ENCODE results near the gene GPR155. TPM values are rescaled to one million over a fixed set of nuclear protein-coding genes. Genes with fewer than 3 reads are reported as not detected.
"Not testable (repeated sequence)": the region's sequence is repeated elsewhere in the genome, so short reads cannot be mapped to it uniquely, and the experiment has no call there.

GPR155 gene
- total RNA-seq, 4 donors from 2014 or later = 20.6 to 31.2 (median 26.0) TPM

DNA sequence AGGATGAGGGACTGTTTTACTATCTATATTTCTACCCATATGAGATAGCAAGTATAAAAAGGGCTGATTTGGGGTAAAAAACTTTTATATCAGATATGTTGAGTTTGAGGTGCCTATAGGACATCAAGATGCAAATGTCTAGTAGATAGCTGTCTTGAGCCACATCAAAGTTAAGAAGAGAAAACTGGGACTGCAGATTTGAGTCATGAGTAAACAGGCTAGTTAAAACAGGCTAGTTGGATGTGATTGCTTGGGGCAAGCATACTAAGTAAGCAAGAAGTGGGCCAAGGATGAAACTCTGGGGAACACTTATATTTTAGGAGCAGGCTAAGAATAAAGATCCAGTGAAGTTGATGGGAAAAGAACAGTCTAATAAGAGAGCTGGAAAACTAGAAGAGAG, 94.1 kb downstream of the GPR155 start:
- H3K36me3 ChIP-seq = peaks cover 14% of the 10 kb centered on the region
- no peak for TF ChIP-seq EP300 (IDR thresholded peaks at IDR 0.05)
- TF ChIP-seq, protein P1, sequence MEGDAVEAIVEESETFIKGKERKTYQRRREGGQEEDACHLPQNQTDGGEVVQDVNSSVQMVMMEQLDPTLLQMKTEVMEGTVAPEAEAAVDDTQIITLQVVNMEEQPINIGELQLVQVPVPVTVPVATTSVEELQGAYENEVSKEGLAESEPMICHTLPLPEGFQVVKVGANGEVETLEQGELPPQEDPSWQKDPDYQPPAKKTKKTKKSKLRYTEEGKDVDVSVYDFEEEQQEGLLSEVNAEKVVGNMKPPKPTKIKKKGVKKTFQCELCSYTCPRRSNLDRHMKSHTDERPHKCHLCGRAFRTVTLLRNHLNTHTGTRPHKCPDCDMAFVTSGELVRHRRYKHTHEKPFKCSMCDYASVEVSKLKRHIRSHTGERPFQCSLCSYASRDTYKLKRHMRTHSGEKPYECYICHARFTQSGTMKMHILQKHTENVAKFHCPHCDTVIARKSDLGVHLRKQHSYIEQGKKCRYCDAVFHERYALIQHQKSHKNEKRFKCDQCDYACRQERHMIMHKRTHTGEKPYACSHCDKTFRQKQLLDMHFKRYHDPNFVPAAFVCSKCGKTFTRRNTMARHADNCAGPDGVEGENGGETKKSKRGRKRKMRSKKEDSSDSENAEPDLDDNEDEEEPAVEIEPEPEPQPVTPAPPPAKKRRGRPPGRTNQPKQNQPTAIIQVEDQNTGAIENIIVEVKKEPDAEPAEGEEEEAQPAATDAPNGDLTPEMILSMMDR (IDR thresholded peaks at IDR 0.05) = no peak
- no peak for TF ChIP-seq POLR2A (IDR thresholded peaks at IDR 0.05)
- TF ChIP-seq POLR2AphosphoS5 (IDR thresholded peaks at IDR 0.05) = no peak
- H3K27ac ChIP-seq = no peak overlapping the region
- no peak overlapping the region for H3K4me3 ChIP-seq
- no peaks in the 10 kb centered on the region for H3K27me3 ChIP-seq
- H3K4me1 ChIP-seq = peaks cover 36% of the 10 kb centered on the region
- DNase-seq (ENCODE audit: low spot score in 2 of 2) = no peak
- H3K9me3 ChIP-seq = no peaks in the 10 kb centered on the region

DNA sequence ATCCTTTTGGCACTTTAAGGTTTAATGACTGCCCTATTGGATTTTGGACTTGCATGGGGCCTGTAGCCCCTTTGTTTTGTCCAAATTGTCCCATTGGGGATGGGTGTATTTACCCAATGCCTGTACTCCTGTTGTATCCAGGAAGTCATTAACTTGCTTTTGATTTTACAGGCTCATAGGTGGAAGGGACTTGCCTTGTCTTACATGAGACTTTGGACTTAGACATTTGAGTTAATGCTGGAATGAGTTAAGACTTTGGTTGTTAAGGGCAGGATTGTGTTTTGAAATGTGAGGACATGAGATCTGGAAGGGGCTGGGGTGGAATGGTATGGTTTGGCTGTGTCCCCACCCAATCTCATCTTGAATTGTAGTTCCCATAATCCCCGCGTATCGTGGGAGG, 96.5 kb downstream of the GPR155 start:
- WGBS = 96% methylated on average over 3 of the region's 3 CpGs
- not testable (repeated sequence) for H3K27ac ChIP-seq; H3K4me3 ChIP-seq; DNase-seq (ENCODE audit: low spot score in 2 of 2); H3K9me3 ChIP-seq; H3K27me3 ChIP-seq
- Histone ChIP-seq H3K36me3 (peaks cover 33% of the 10 kb centered on the region), H3K4me1 (peaks cover 31% of the 10 kb centered on the region)

DNA sequence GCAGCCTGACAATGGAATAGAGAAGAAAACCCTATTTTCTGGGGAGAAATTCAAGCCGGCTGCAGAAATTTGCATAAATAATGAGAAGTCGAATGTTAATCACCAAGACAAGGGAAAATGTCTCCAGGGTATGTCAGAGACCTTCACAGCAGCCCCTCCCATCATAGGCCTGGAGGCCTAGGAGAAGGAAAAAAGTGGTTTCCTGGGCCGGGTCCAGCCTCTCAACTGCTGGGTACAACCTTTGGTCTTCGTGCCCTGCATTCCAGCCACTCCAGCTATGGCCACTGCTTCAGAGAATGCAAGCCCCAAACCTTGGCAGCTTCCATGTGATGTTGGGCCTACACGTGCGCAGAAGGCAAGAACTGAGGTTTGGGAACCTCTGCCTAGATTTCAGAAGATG, 97.3 kb downstream of the GPR155 start:
- H3K27ac ChIP-seq = no peak overlapping the region
- H3K27me3 ChIP-seq = no peaks in the 10 kb centered on the region
- peaks cover 35% of the 10 kb centered on the region for H3K36me3 ChIP-seq
- no peaks in the 10 kb centered on the region for H3K9me3 ChIP-seq
- WGBS = 88% methylated on average over 6 of the region's 6 CpGs
- no peak for DNase-seq (ENCODE audit: low spot score in 2 of 2)
- H3K4me3 ChIP-seq = no peak overlapping the region
- H3K4me1 ChIP-seq = peaks cover 29% of the 10 kb centered on the region
- TF ChIP-seq POLR2AphosphoS5 (IDR thresholded peaks at IDR 0.05) = no peak
- TF ChIP-seq, protein P1 (IDR thresholded peaks at IDR 0.05) = no peak
- no peak for TF ChIP-seq POLR2A (IDR thresholded peaks at IDR 0.05)

DNA sequence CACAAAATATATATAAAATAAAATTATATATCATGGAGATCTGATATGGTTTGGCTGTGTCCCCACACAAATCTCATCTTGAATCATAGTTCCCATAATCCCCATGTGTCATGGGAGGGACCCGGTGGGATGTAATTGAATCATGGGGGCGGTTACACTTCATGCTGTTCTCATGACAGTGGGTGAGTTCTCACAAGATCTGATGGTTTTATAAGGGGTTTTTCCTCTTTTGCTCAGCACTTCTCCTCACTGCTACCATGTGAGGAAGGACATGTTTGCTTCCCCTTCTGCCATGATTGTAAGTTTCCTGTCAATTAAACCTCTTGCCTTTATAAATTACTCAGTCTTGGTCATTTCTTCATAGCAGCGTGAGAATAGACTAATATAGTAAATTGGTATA, 98.1 kb downstream of the GPR155 start:
- not testable (repeated sequence) for DNase-seq (ENCODE audit: low spot score in 2 of 2); H3K27me3 ChIP-seq; H3K4me3 ChIP-seq; H3K9me3 ChIP-seq; H3K27ac ChIP-seq
- Histone ChIP-seq H3K36me3 (peaks cover 42% of the 10 kb centered on the region), H3K4me1 (peaks cover 20% of the 10 kb centered on the region)
- whole genome bisulfite sequencing = 92% methylated on average over 3 of the region's 3 CpGs

DNA sequence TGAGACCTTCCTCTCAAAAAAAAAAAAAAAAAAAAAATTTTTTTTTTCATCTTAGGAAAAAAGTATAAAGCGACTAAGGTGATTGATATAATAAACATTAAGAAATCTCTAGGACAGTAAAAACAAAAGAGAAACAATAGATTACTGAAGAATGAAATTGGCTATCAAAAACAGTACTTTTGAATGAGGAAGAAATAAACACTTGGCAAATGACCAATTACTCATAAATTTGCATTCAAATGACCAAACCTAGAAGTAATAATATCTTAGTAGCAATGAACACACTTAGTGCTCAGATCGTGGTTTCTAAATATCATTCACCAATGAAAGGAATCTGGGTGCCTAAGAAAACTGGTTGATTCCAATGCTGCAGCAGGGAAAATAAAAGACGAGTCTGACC, 101.6 kb downstream of the GPR155 start:
- H3K36me3 ChIP-seq = peaks cover 52% of the 10 kb centered on the region
- DNase-seq (ENCODE audit: low spot score in 2 of 2) = no peak
- 99% methylated on average over 3 of the region's 3 CpGs for WGBS
- H3K27ac ChIP-seq = no peak overlapping the region
- no peak overlapping the region for H3K4me3 ChIP-seq
- H3K9me3 ChIP-seq = no peaks in the 10 kb centered on the region
- TF ChIP-seq, protein P1 (IDR thresholded peaks at IDR 0.05) = no peak
- TF ChIP-seq POLR2A (IDR thresholded peaks at IDR 0.05) (no peak), POLR2AphosphoS5 (IDR thresholded peaks at IDR 0.05) (no peak), EP300 (IDR thresholded peaks at IDR 0.05) (no peak)
- peaks cover 4% of the 10 kb centered on the region for H3K4me1 ChIP-seq
- H3K27me3 ChIP-seq = no peaks in the 10 kb centered on the region

DNA sequence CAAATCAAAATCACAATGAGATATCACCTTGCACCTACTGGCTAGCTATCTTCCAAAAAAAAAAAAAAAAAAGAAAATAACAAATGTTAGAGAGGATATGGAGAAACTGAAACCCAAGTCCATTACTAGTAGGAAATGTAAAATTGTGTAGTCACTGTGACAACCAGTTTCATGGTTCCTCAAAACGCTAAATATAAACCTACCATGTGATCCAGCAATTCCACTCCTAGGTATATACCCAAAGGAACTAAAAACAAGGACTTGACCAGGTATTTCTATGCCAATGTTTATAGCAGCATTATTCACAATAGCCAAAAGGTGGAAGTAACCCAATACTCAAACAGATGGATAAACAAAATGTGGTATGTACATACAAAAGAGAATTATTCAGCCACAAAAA, 103.0 kb downstream of the GPR155 start:
- no peaks in the 10 kb centered on the region for H3K27me3 ChIP-seq
- H3K4me3 ChIP-seq = no peak overlapping the region
- TF ChIP-seq, protein P1 (IDR thresholded peaks at IDR 0.05) = no peak
- TF ChIP-seq POLR2A (IDR thresholded peaks at IDR 0.05) (no peak), EP300 (IDR thresholded peaks at IDR 0.05) (no peak), POLR2AphosphoS5 (IDR thresholded peaks at IDR 0.05) (no peak)
- DNase-seq (ENCODE audit: low spot score in 2 of 2) = no peak
- no peaks in the 10 kb centered on the region for H3K9me3 ChIP-seq
- H3K27ac ChIP-seq = no peak overlapping the region
- H3K36me3 ChIP-seq = peaks cover 58% of the 10 kb centered on the region
- H3K4me1 ChIP-seq = no peaks in the 10 kb centered on the region
- WGBS = 81% methylated on average over 1 of the region's 1 CpG

Other genes starting within 250 kb of the GPR155 start
- 10 to 100 TPM; 59.2 to 83.6 (median 75.9) TPM for gene OLA1, start 238.5 kb downstream of the GPR155 start, total RNA-seq
- 1 to 10 TPM in 1 of 4 donors, under 1 TPM in 3; 0.23 to 1.8 (median 0.44) TPM for gene SP9, start 152.1 kb downstream of the GPR155 start, total RNA-seq
- 10 to 100 TPM; 10.5 to 32.7 (median 23.5) TPM for gene SCRN3, start 91.3 kb downstream of the GPR155 start, total RNA-seq
- 10 to 100 TPM in 1 of 4 donors, 1 to 10 TPM in 3; 4.8 to 21.8 (median 7.3) TPM for gene WIPF1, start 110.8 kb upstream of the GPR155 start, total RNA-seq

All from suprapubic skin (tissue), 4 donors.